Immature natural killer cell (primary cell): ENCODE data around the gene ALX4. TPM values are rescaled to one million over a fixed set of nuclear protein-coding genes. Genes with fewer than 3 reads are reported as not detected.

ENCODE experiments used
- DNase-seq, 3 donors: peaks; one replicate each; pipeline ENCODE4 v3.0.0; 2022; ENCODE audit warnings: mixed read lengths in 1 of 3
- H3K27ac Mint-ChIP-seq, 6 donors: one replicate each; pipeline ENCODE4 v1.8.0; 2020; ENCODE audit warnings: mixed read lengths in 6 of 6, mild to moderate bottlenecking in 5 of 6, inconsistent platforms in 4 of 6, moderate library complexity in 3 of 6
- H3K27me3 Mint-ChIP-seq, 3 donors: one replicate each; pipeline ENCODE4 v1.8.0; 2020 to 2021; ENCODE audit warnings: low read depth in 3 of 3, mild to moderate bottlenecking in 3 of 3, mixed read lengths in 3 of 3, moderate library complexity in 3 of 3, inconsistent platforms in 1 of 3
- H3K36me3 Mint-ChIP-seq, 3 donors: one replicate each; pipeline ENCODE4 v1.8.0; 2020; ENCODE audit warnings: mixed read lengths in 3 of 3, inconsistent platforms in 2 of 3, mild to moderate bottlenecking in 2 of 3
- H3K4me1 Mint-ChIP-seq, 2 donors: one replicate each; pipeline ENCODE4 v1.8.0; 2020; ENCODE audit warnings: inconsistent platforms in 2 of 2, mild to moderate bottlenecking in 2 of 2, mixed read lengths in 2 of 2, moderate library complexity in 1 of 2
- H3K4me3 Mint-ChIP-seq, 5 donors: one replicate each; pipeline ENCODE4 v1.8.0; 2020; ENCODE audit warnings: mild to moderate bottlenecking in 5 of 5, mixed read lengths in 5 of 5, inconsistent platforms in 3 of 5, moderate library complexity in 3 of 5
- H3K9me3 Mint-ChIP-seq, 6 donors: one replicate each; pipeline ENCODE4 v1.8.0; 2020; ENCODE audit warnings: mild to moderate bottlenecking in 6 of 6, mixed read lengths in 6 of 6, inconsistent platforms in 4 of 6, moderate library complexity in 3 of 6
- polyA plus RNA-seq, 3 donors: library from polyadenylated mRNA; unstranded; fragments of 300-500 nt; fragmentation: Illumina TruSeq; gene quantifications; one replicate each; pipeline ENCODE4 v1.2.3, GENCODE V29; 2021

The ALX4 gene
- polyA plus RNA-seq, 3 donors from 2014 or later: not detected

GRCh38 chr11:44219830-44220796 lies 89.8 kb downstream of the ALX4 start:
- Mint-ChIP-seq H3K4me3 (no peak overlapping the region), H3K9me3 (no peaks in the 10 kb centered on the region), H3K27me3 (no peaks in the 10 kb centered on the region), H3K4me1 (peaks cover 10 to 15% of the 10 kb centered on the region in 2 donors), H3K36me3 (peaks cover 16 to 33% (median 32%) of the 10 kb centered on the region in 3 donors), H3K27ac (no peak overlapping the region)
- DNase-seq: no peak

GRCh38 chr11:44217432-44217831 lies 92.5 kb downstream of the ALX4 start:
- Mint-ChIP-seq H3K27me3 (no peaks in the 10 kb centered on the region), H3K36me3 (peaks cover 19 to 43% (median 39%) of the 10 kb centered on the region in 3 donors), H3K27ac (no peak overlapping the region), H3K4me3 (no peak overlapping the region), H3K4me1 (peaks cover 10 to 13% of the 10 kb centered on the region in 2 donors), H3K9me3 (peaks cover 0 to 4% (median 0%) of the 10 kb centered on the region in 6 donors)
- DNase-seq: no peak

GRCh38 chr11:44213148-44213547 lies 96.8 kb downstream of the ALX4 start:
- Mint-ChIP-seq H3K27me3 (no peaks in the 10 kb centered on the region), H3K36me3 (peaks cover 22 to 58% (median 53%) of the 10 kb centered on the region in 3 donors), H3K27ac (no peak overlapping the region), H3K4me3 (no peak overlapping the region), H3K9me3 (peaks cover 2 to 10% (median 6%) of the 10 kb centered on the region in 6 donors), H3K4me1 (peaks cover 0 to 8% of the 10 kb centered on the region in 2 donors)
- DNase-seq: no peak

GRCh38 chr11:44212128-44212527 lies 97.8 kb downstream of the ALX4 start:
- Mint-ChIP-seq H3K27ac (no peak overlapping the region), H3K4me1 (peaks cover 2 to 11% of the 10 kb centered on the region in 2 donors), H3K9me3 (peaks cover 2 to 10% (median 6%) of the 10 kb centered on the region in 6 donors), H3K36me3 (peaks cover 23 to 55% (median 53%) of the 10 kb centered on the region in 3 donors), H3K27me3 (no peaks in the 10 kb centered on the region), H3K4me3 (no peak overlapping the region)
- no peak for DNase-seq

Other genes starting within 250 kb of the ALX4 start
- gene ACCS, start 243.9 kb downstream of the ALX4 start, polyA plus RNA-seq: 1 to 10 TPM; 1.8 to 4.8 (median 3.8) TPM
- 10 to 100 TPM; 58.8 to 95.5 (median 59.5) TPM for gene EXT2, start 214.5 kb downstream of the ALX4 start, polyA plus RNA-seq